ENCODE measurements around the gene STARD13.

Gene STARD13

DNA sequence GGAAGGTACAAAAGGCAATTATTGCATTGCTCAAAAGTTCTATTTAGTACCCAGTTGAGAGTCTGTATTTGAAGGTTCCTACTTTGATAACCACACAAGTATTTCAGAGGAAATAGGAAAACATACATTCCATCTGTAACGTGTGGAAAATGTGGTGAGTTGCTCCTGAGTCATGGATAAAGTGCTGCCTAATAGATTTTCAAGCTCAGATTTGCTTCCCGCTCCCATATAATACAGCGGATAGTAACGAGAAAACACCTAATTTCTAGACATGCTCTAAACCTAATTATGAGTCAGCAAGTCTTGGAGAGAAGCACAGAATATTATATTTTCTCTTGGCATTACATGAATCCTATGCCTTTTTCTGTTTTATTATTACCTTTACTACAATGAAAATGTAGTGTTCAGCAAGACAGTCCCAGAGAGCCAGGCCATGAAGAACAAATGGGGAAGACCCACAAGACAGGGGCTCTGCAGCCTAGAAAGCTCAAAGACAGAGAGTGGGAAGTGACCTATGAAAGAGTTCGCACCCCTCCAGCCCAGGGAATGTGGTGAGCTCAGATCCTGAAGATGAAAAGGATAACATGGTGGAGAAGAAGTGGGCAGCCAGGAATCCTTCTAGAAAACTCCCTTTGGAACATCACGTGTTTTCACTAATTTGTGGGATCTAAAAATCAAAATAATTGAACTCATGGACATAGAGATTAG lies 116.1 kb downstream of the STARD13 start:
- Histone ChIP-seq H3K36me3 (ENCODE audit: control insufficient read depth in 1 of 2, insufficient read depth in 2 of 2, low read depth in 1 of 2, low read length in 2 of 2) (peaks cover 11 to 32% of the 10 kb centered on the region in 2 experiments), H2AFZ (ENCODE audit: low read depth, low read length) (no peak overlapping the region), H3K4me1 (ENCODE audit: control insufficient read depth, insufficient read depth, low read depth, low read length) (peaks cover 14% of the 10 kb centered on the region), H3K14ac (ENCODE audit: low read length in 2 of 2) (no peak overlapping the region), H3K9me3 (ENCODE audit: control insufficient read depth, low read length) (no peaks in the 10 kb centered on the region), H3K4me2 (ENCODE audit: low read length, poor library complexity, severe bottlenecking) (no peak overlapping the region), H2BK15ac (ENCODE audit: low read depth, poor library complexity, severe bottlenecking) (no peak overlapping the region), H3K18ac (ENCODE audit: low read depth in 1 of 2, low read length in 2 of 2) (peak overlapping the region in 1 of 2 experiments; percentile 55), H4K8ac (ENCODE audit: low read length) (peak overlapping the region; percentile 67), H2BK12ac (ENCODE audit: low read length in 2 of 2) (no peak overlapping the region), H3K23ac (ENCODE audit: low read length in 2 of 2) (no peak overlapping the region), H3K27ac (ENCODE audit: low read length, poor library complexity, severe bottlenecking) (peak overlapping the region; percentile 82), H3K9ac (ENCODE audit: low read length) (peak overlapping the region; percentile 6), H3K4ac (ENCODE audit: low read depth in 1 of 2, low read length in 2 of 2) (no peak overlapping the region), H3K27me3 (ENCODE audit: control insufficient read depth in 1 of 2, insufficient read depth in 1 of 2, low read length in 2 of 2) (no peaks in the 10 kb centered on the region), H3K79me1 (replicated peaks; ENCODE audit: low read length, poor library complexity, severe bottlenecking) (peaks cover 26% of the 10 kb centered on the region), H3K4me3 (ENCODE audit: insufficient read depth in 1 of 2, low read depth in 1 of 2, low read length in 2 of 2) (no peak overlapping the region), H2BK5ac (ENCODE audit: low read depth, low read length, poor library complexity, severe bottlenecking) (no peak overlapping the region), H2BK120ac (ENCODE audit: low read depth, low read length) (no peak overlapping the region), H2AK5ac (ENCODE audit: low read length, severe bottlenecking) (peak overlapping the region; percentile 74), H4K91ac (ENCODE audit: low read length) (no peak overlapping the region)
- 36% methylated on average over 5 of the region's 6 CpGs for WGBS
- peak; percentile 84 for DNase-seq

DNA sequence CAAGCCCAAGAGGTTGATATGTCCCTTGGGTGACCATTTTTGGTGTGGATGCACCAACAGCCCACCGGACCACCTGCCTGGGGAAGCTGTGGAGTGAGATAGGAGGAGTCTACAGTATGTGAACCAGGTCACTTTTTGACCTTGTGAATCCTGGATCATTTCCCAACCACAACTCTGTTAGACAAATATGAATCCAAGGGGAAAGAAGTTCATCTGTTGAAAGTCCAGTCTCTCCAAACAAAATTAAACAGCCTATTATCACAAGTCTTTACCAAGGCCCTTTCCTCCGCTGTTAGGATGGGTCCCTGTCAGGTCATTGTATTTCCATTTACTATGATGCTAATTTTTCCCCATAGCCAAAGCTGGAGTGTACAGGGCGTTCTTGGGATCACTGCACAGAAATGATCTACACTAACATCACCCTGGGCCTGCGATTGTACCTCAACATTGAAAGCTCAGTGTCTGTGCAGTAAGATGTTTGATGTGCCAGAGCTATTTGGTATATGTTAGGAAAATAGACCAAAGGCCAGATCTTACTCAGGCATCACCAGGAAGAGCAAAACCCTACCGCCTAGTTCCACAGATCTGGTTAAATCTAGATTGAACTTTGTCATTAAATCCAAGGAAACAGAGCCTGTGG lies 117.1 kb downstream of the STARD13 start:
- Histone ChIP-seq H4K91ac (ENCODE audit: low read length) (no peak overlapping the region), H2BK15ac (ENCODE audit: low read depth, poor library complexity, severe bottlenecking) (no peak overlapping the region), H3K4me2 (ENCODE audit: low read length, poor library complexity, severe bottlenecking) (peak overlapping the region; percentile 33), H2BK5ac (ENCODE audit: low read depth, low read length, poor library complexity, severe bottlenecking) (no peak overlapping the region), H3K14ac (ENCODE audit: low read length in 2 of 2) (peak overlapping the region; percentile 20 to 71), H2BK12ac (ENCODE audit: low read length in 2 of 2) (peak overlapping the region in 1 of 2 experiments; percentile 59), H3K18ac (ENCODE audit: low read depth in 1 of 2, low read length in 2 of 2) (peak overlapping the region; percentile 68 to 75), H2AK5ac (ENCODE audit: low read length, severe bottlenecking) (peak overlapping the region; percentile 31), H3K27ac (ENCODE audit: low read length, poor library complexity, severe bottlenecking) (peak overlapping the region; percentile 82), H3K79me1 (replicated peaks; ENCODE audit: low read length, poor library complexity, severe bottlenecking) (peaks cover 24% of the 10 kb centered on the region), H3K9me3 (ENCODE audit: control insufficient read depth, low read length) (peaks cover 7% of the 10 kb centered on the region), H2BK120ac (ENCODE audit: low read depth, low read length) (no peak overlapping the region), H3K4me1 (ENCODE audit: control insufficient read depth, insufficient read depth, low read depth, low read length) (peaks cover 14% of the 10 kb centered on the region), H2AFZ (ENCODE audit: low read depth, low read length) (no peak overlapping the region), H3K23ac (ENCODE audit: low read length in 2 of 2) (no peak overlapping the region), H3K36me3 (ENCODE audit: control insufficient read depth in 1 of 2, insufficient read depth in 2 of 2, low read depth in 1 of 2, low read length in 2 of 2) (peaks cover 11 to 40% of the 10 kb centered on the region in 2 experiments), H3K27me3 (ENCODE audit: control insufficient read depth in 1 of 2, insufficient read depth in 1 of 2, low read length in 2 of 2) (no peaks in the 10 kb centered on the region), H4K8ac (ENCODE audit: low read length) (peak overlapping the region; percentile 47), H3K4me3 (ENCODE audit: insufficient read depth in 1 of 2, low read depth in 1 of 2, low read length in 2 of 2) (no peak overlapping the region), H3K9ac (ENCODE audit: low read length) (peak overlapping the region; percentile 6), H3K4ac (ENCODE audit: low read depth in 1 of 2, low read length in 2 of 2) (peak overlapping the region; percentile 28 to 41)
- WGBS = 90% methylated on average over 3 of the region's 5 CpGs
- no peak for DNase-seq

DNA sequence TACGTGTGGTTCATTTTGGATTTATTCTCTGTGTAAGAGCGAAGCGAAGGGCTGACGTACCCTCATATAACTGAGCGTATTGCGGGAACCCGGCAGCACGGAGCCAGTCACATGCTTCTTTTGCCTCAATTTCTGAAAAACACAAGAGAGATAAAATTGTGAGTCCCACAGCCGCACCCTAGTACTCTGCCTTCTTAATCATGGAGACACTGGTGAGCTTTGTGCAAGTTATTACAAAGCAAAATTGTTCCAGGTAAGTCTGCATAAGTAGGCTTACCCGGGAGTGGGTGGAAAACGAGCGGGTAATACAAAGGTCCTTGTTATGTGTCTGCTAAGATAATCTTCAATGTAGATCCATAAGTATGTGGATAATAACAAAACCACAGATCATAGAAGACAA lies 118.1 kb downstream of the STARD13 start:
- Histone ChIP-seq H2BK12ac (ENCODE audit: low read length in 2 of 2) (no peak overlapping the region), H2AFZ (ENCODE audit: low read depth, low read length) (no peak overlapping the region), H2AK5ac (ENCODE audit: low read length, severe bottlenecking) (peak overlapping the region; percentile 88), H4K8ac (ENCODE audit: low read length) (no peak overlapping the region), H2BK120ac (ENCODE audit: low read depth, low read length) (no peak overlapping the region), H3K9me3 (ENCODE audit: control insufficient read depth, low read length) (peaks cover 15% of the 10 kb centered on the region), H3K14ac (ENCODE audit: low read length in 2 of 2) (no peak overlapping the region), H3K4me1 (ENCODE audit: control insufficient read depth, insufficient read depth, low read depth, low read length) (peaks cover 14% of the 10 kb centered on the region), H3K36me3 (ENCODE audit: control insufficient read depth in 1 of 2, insufficient read depth in 2 of 2, low read depth in 1 of 2, low read length in 2 of 2) (peaks cover 14 to 46% of the 10 kb centered on the region in 2 experiments), H2BK15ac (ENCODE audit: low read depth, poor library complexity, severe bottlenecking) (no peak overlapping the region), H3K27ac (ENCODE audit: low read length, poor library complexity, severe bottlenecking) (no peak overlapping the region), H3K23ac (ENCODE audit: low read length in 2 of 2) (no peak overlapping the region), H3K4me2 (ENCODE audit: low read length, poor library complexity, severe bottlenecking) (no peak overlapping the region), H3K18ac (ENCODE audit: low read depth in 1 of 2, low read length in 2 of 2) (no peak overlapping the region), H3K27me3 (ENCODE audit: control insufficient read depth in 1 of 2, insufficient read depth in 1 of 2, low read length in 2 of 2) (no peaks in the 10 kb centered on the region), H3K9ac (ENCODE audit: low read length) (no peak overlapping the region), H2BK5ac (ENCODE audit: low read depth, low read length, poor library complexity, severe bottlenecking) (no peak overlapping the region), H3K4ac (ENCODE audit: low read depth in 1 of 2, low read length in 2 of 2) (no peak overlapping the region), H3K79me1 (replicated peaks; ENCODE audit: low read length, poor library complexity, severe bottlenecking) (peaks cover 26% of the 10 kb centered on the region), H4K91ac (ENCODE audit: low read length) (no peak overlapping the region), H3K4me3 (ENCODE audit: insufficient read depth in 1 of 2, low read depth in 1 of 2, low read length in 2 of 2) (no peak overlapping the region)
- WGBS = 96% methylated on average over 10 of the region's 12 CpGs
- no peak for DNase-seq

- no peak overlapping the region for H2AK5ac ChIP-seq (ENCODE audit: low read length, severe bottlenecking)
- H3K23ac ChIP-seq (ENCODE audit: low read length in 2 of 2) = no peak overlapping the region
- H2BK15ac ChIP-seq (ENCODE audit: low read depth, poor library complexity, severe bottlenecking) = no peak overlapping the region
- no peak overlapping the region for H2BK12ac ChIP-seq (ENCODE audit: low read length in 2 of 2)
- H3K27ac ChIP-seq (ENCODE audit: low read length, poor library complexity, severe bottlenecking) = no peak overlapping the region
- H4K8ac ChIP-seq (ENCODE audit: low read length) = no peak overlapping the region
- H4K91ac ChIP-seq (ENCODE audit: low read length) = no peak overlapping the region
- H3K18ac ChIP-seq (ENCODE audit: low read depth in 1 of 2, low read length in 2 of 2) = no peak overlapping the region
- no peak overlapping the region for H2BK5ac ChIP-seq (ENCODE audit: low read depth, low read length, poor library complexity, severe bottlenecking)
- H3K4me3 ChIP-seq (ENCODE audit: insufficient read depth in 1 of 2, low read depth in 1 of 2, low read length in 2 of 2) = no peak overlapping the region
- no peaks in the 10 kb centered on the region for H3K27me3 ChIP-seq (ENCODE audit: control insufficient read depth in 1 of 2, insufficient read depth in 1 of 2, low read length in 2 of 2)
- peaks cover 27% of the 10 kb centered on the region for H3K79me1 ChIP-seq (replicated peaks; ENCODE audit: low read length, poor library complexity, severe bottlenecking)
- H2BK120ac ChIP-seq (ENCODE audit: low read depth, low read length) = no peak overlapping the region
- H3K4me1 ChIP-seq (ENCODE audit: control insufficient read depth, insufficient read depth, low read depth, low read length) = peaks cover 9% of the 10 kb centered on the region
- H3K14ac ChIP-seq (ENCODE audit: low read length in 2 of 2) = no peak overlapping the region
- no peak overlapping the region for H3K4me2 ChIP-seq (ENCODE audit: low read length, poor library complexity, severe bottlenecking)
- H3K9ac ChIP-seq (ENCODE audit: low read length) = no peak overlapping the region
- no peak overlapping the region for H2AFZ ChIP-seq (ENCODE audit: low read depth, low read length)
- H3K4ac ChIP-seq (ENCODE audit: low read depth in 1 of 2, low read length in 2 of 2) = no peak overlapping the region
- WGBS = 100% methylated on average over 2 of the region's 2 CpGs
- peaks cover 20 to 60% of the 10 kb centered on the region in 2 experiments for H3K36me3 ChIP-seq (ENCODE audit: control insufficient read depth in 1 of 2, insufficient read depth in 2 of 2, low read depth in 1 of 2, low read length in 2 of 2)
- H3K9me3 ChIP-seq (ENCODE audit: control insufficient read depth, low read length) = peaks cover 24% of the 10 kb centered on the region
- DNase-seq = no peak
Measured at GRCh38 chr13:33165787-33166186, 119.8 kb downstream of the STARD13 start.
